HepG2 (cell line): ENCODE data around the gene OVCA2. TPM values are rescaled to one million over a fixed set of nuclear protein-coding genes. Genes with fewer than 3 reads are reported as not detected.
A peak's percentile ranks its signal among the peaks of the same experiment; 100 is the strongest.

Experiments used
- ARNT2 ChIP-seq: sonication (generic); formaldehyde crosslinking; IDR thresholded peaks from 2 replicates; pipeline ENCODE4 v1.8.0; 2022; ENCODE audit warnings: mild to moderate bottlenecking, low read depth, missing genetic modification reagents, moderate library complexity
- JDP2 ChIP-seq: sonication (generic); formaldehyde crosslinking; IDR thresholded peaks from 2 replicates; pipeline ENCODE4 v1.8.1; 2022; ENCODE audit warnings: missing genetic modification reagents, borderline replicate concordance
- KDM5B ChIP-seq: sonication (generic); formaldehyde crosslinking; IDR thresholded peaks from 2 replicates; pipeline ENCODE4 v1.4.0; 2020; ENCODE audit warnings: missing genetic modification reagents, mild to moderate bottlenecking, borderline replicate concordance
- MAFK ChIP-seq, 2 experiments: IDR thresholded peaks in 1 of 2; conservative IDR thresholded peaks in 1 of 2; 2 replicates each; pipeline ENCODE4 v1.6.1; 2011; ENCODE audit warnings: improper control_type of control experiment in 2 of 2, low read length in 2 of 2
- MIER3 ChIP-seq: IDR thresholded peaks from 2 replicates; pipeline ENCODE4 v1.6.1; 2016; ENCODE audit warnings: missing compliant biosample characterization, borderline replicate concordance
- NFYB ChIP-seq: sonication (generic); formaldehyde crosslinking; IDR thresholded peaks from 2 replicates; pipeline ENCODE4 v1.4.0; 2020; ENCODE audit warnings: missing genetic modification reagents
- PHF20 ChIP-seq: sonication (generic); formaldehyde crosslinking; IDR thresholded peaks from 2 replicates; pipeline ENCODE4 v1.5.0; 2020; ENCODE audit warnings: mild to moderate bottlenecking, missing genetic modification reagents
- SSRP1 ChIP-seq: IDR thresholded peaks from 2 replicates; pipeline ENCODE4 v1.6.1; 2016; ENCODE audit warnings: control low read depth
- TMF1 ChIP-seq: sonication (generic); formaldehyde crosslinking; IDR thresholded peaks from 2 replicates; pipeline ENCODE4 v1.8.1; 2022; ENCODE audit warnings: low read depth, missing genetic modification reagents
- YEATS4 ChIP-seq: sonication (generic); formaldehyde crosslinking; IDR thresholded peaks from 2 replicates; pipeline ENCODE4 v1.4.0; 2020; ENCODE audit warnings: missing genetic modification reagents, borderline replicate concordance
- ZNF496 ChIP-seq: sonication (generic); formaldehyde crosslinking; IDR thresholded peaks from 2 replicates; pipeline ENCODE4 v1.8.1; 2023; ENCODE audit warnings: mild to moderate bottlenecking, moderate library complexity, missing genetic modification reagents; ENCODE audit not compliant: insufficient replicate concordance
- polyA plus RNA-seq, 8 experiments: library from polyadenylated mRNA; depleted of rRNA in 3 of 8; stranded (reverse) in 7 of 8; unstranded in 1 of 8; fragments of >200 nt; fragmentation: Illumina TruSeq in 4 of 8; extraction: Trizol in 4 of 8; gene quantifications; 2 replicates each; pipeline versions ENCODE4 v1.2.1 to v1.2.3, GENCODE V29; 2011 to 2016; ENCODE audit warnings: low read depth in 4 of 8, missing spikeins in 1 of 8, mixed read lengths in 1 of 8; ENCODE audit not compliant: insufficient read depth in 1 of 8
- total RNA-seq, 5 experiments: library from RNA; depleted of rRNA; stranded (reverse); fragments of >200 nt; fragmentation: Illumina TruSeq; extraction: Trizol; gene quantifications; 2 replicates each; pipeline ENCODE4 v1.2.3, GENCODE V29; 2016; ENCODE audit warnings: low read depth in 1 of 5
- TF ChIP-seq, protein P1 (sequence below): sonication (generic); formaldehyde crosslinking; IDR thresholded peaks from 2 replicates; pipeline ENCODE4 v1.4.0; 2020; ENCODE audit warnings: missing genetic modification reagents, borderline replicate concordance
- TF ChIP-seq, protein P2 (sequence below): sonication (generic); formaldehyde crosslinking; IDR thresholded peaks from 2 replicates; pipeline ENCODE4 v1.5.1; 2020; ENCODE audit warnings: missing genetic modification reagents, mild to moderate bottlenecking, borderline replicate concordance
- TF ChIP-seq, protein P3 (sequence below): sonication (generic); formaldehyde crosslinking; IDR thresholded peaks from 2 replicates; pipeline ENCODE4 v1.5.1; 2020; ENCODE audit warnings: mild to moderate bottlenecking, missing genetic modification reagents, borderline replicate concordance
- TF ChIP-seq, protein P4 (sequence below): sonication (generic); formaldehyde crosslinking; IDR thresholded peaks from 2 replicates; pipeline ENCODE4 v1.9.0; 2021; ENCODE audit warnings: missing genetic modification reagents, borderline replicate concordance
- TF ChIP-seq, protein P5 (sequence below): sonication (generic); formaldehyde crosslinking; IDR thresholded peaks from 2 replicates; pipeline ENCODE4 v1.8.1; 2023; ENCODE audit warnings: missing genetic modification reagents, inconsistent platforms, borderline replicate concordance
- TF ChIP-seq, protein P6 (sequence below): sonication (generic); formaldehyde crosslinking; IDR thresholded peaks from 2 replicates; pipeline ENCODE4 v1.8.0; 2022; ENCODE audit warnings: low read depth, missing genetic modification reagents

OVCA2 gene
- total and polyA plus RNA-seq, 2 of the 13 experiments (the other 11 are each of a cell fraction or from before 2014, with no cell fraction given), result 23.7 to 28.2 TPM

DNA sequence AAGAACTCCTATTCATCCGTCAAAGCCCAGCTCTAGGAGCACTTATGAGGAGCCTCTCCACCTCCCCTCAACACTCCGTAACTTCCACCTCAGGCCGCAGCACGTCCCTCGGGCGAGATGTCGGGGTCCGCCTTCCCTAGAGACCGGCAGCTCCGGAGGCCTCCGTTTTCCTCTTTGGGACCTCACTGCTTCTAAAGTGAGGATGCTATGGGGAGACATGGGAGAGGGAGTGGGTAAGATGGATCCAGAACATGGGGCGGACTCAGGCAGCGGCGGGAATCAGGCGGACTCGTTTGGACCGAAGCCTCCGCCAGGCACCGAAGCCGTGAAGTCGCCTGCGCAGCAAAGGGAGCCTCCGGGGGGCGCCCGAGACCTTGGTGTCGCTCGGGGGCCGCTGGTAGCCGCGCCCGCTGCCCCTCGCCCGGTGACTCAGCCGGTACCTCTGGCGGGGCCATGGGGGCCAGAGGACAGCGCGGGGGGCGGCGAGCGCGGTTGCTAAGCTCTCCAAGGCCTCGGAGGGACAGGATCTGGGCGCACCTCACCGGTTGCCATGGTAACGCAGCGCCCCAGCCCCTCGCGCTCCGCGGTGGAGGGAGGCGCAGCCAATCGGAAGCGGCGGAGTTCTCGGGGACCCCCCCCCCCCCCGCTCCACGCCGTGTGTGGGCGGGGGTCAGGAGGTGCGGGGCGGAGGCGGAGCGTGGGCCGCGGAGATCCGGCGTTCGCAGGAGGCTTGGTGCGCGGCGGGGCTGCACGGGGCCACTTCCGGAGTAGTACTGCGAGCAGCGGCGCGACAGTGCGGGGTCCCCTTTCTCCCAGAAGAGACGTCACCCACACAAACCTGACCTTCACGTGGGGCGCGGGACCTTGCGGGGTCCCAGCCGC, 11.8 kb downstream of the OVCA2 start (continued):
- TF ChIP-seq, protein P1, sequence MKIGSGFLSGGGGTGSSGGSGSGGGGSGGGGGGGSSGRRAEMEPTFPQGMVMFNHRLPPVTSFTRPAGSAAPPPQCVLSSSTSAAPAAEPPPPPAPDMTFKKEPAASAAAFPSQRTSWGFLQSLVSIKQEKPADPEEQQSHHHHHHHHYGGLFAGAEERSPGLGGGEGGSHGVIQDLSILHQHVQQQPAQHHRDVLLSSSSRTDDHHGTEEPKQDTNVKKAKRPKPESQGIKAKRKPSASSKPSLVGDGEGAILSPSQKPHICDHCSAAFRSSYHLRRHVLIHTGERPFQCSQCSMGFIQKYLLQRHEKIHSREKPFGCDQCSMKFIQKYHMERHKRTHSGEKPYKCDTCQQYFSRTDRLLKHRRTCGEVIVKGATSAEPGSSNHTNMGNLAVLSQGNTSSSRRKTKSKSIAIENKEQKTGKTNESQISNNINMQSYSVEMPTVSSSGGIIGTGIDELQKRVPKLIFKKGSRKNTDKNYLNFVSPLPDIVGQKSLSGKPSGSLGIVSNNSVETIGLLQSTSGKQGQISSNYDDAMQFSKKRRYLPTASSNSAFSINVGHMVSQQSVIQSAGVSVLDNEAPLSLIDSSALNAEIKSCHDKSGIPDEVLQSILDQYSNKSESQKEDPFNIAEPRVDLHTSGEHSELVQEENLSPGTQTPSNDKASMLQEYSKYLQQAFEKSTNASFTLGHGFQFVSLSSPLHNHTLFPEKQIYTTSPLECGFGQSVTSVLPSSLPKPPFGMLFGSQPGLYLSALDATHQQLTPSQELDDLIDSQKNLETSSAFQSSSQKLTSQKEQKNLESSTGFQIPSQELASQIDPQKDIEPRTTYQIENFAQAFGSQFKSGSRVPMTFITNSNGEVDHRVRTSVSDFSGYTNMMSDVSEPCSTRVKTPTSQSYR (CRISPR knock-in tag), result no peak
- no peak for TF ChIP-seq PHF20
- TF ChIP-seq, protein P2, sequence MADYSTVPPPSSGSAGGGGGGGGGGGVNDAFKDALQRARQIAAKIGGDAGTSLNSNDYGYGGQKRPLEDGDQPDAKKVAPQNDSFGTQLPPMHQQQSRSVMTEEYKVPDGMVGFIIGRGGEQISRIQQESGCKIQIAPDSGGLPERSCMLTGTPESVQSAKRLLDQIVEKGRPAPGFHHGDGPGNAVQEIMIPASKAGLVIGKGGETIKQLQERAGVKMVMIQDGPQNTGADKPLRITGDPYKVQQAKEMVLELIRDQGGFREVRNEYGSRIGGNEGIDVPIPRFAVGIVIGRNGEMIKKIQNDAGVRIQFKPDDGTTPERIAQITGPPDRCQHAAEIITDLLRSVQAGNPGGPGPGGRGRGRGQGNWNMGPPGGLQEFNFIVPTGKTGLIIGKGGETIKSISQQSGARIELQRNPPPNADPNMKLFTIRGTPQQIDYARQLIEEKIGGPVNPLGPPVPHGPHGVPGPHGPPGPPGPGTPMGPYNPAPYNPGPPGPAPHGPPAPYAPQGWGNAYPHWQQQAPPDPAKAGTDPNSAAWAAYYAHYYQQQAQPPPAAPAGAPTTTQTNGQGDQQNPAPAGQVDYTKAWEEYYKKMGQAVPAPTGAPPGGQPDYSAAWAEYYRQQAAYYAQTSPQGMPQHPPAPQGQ (CRISPR knock-in tag), result no peak
- no peak for TF ChIP-seq ZNF496 (CRISPR knock-in tag)
- TF ChIP-seq, protein P3, sequence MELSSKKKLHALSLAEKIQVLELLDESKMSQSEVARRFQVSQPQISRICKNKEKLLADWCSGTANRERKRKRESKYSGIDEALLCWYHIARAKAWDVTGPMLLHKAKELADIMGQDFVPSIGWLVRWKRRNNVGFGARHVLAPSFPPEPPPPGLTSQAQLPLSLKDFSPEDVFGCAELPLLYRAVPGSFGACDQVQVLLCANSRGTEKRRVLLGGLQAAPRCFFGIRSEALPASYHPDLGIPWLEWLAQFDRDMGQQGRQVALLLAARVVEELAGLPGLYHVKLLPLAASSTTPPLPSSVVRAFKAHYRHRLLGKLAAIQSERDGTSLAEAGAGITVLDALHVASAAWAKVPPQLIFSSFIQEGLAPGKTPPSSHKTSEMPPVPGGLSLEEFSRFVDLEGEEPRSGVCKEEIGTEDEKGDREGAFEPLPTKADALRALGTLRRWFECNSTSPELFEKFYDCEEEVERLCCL, result 0 out of 2 replicates have a peak, but pooled peaks have one; percentile 51
- no peak for TF ChIP-seq SSRP1 (CRISPR knock-in tag)
- TF ChIP-seq JDP2 (CRISPR knock-in tag), result no peak
- TF ChIP-seq KDM5B (CRISPR knock-in tag), result peak; percentile 57; the same call in 1 of the 2 replicates
- TF ChIP-seq NFYB (CRISPR knock-in tag), result peak; percentile 20; the same call in 1 of the 2 replicates
- TF ChIP-seq, protein P4, sequence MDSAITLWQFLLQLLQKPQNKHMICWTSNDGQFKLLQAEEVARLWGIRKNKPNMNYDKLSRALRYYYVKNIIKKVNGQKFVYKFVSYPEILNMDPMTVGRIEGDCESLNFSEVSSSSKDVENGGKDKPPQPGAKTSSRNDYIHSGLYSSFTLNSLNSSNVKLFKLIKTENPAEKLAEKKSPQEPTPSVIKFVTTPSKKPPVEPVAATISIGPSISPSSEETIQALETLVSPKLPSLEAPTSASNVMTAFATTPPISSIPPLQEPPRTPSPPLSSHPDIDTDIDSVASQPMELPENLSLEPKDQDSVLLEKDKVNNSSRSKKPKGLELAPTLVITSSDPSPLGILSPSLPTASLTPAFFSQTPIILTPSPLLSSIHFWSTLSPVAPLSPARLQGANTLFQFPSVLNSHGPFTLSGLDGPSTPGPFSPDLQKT (CRISPR knock-in tag), result no peak
- TF ChIP-seq ARNT2 (CRISPR knock-in tag), result no peak
- no peak for TF ChIP-seq MIER3 (CRISPR knock-in tag)
- TF ChIP-seq, protein P5, sequence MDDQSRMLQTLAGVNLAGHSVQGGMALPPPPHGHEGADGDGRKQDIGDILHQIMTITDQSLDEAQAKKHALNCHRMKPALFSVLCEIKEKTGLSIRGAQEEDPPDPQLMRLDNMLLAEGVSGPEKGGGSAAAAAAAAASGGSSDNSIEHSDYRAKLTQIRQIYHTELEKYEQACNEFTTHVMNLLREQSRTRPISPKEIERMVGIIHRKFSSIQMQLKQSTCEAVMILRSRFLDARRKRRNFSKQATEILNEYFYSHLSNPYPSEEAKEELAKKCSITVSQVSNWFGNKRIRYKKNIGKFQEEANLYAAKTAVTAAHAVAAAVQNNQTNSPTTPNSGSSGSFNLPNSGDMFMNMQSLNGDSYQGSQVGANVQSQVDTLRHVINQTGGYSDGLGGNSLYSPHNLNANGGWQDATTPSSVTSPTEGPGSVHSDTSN (CRISPR knock-in tag), result no peak
- TF ChIP-seq TMF1 (CRISPR knock-in tag), result no peak
- no peak for TF ChIP-seq YEATS4
- TF ChIP-seq, protein P6, sequence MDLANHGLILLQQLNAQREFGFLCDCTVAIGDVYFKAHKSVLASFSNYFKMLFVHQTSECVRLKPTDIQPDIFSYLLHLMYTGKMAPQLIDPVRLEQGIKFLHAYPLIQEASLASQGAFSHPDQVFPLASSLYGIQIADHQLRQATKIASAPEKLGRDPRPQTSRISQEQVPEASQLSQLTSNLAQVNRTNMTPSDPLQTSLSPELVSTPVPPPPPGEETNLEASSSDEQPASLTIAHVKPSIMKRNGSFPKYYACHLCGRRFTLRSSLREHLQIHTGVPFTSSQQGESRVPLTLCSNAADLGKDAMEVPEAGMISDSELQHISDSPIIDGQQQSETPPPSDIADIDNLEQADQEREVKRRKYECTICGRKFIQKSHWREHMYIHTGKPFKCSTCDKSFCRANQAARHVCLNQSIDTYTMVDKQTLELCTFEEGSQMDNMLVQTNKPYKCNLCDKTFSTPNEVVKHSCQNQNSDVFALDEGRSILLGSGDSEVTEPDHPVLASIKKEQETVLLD (CRISPR knock-in tag), result no peak
- no peak for TF ChIP-seq MAFK (conservative IDR thresholded peaks at IDR 0.05 in 1 of 2, IDR thresholded peaks at IDR 0.05 in 1 of 2; ENCODE audit: low read length in 2 of 2)
